HG03354 (cell line): ENCODE data around the gene ACTA2.

Experiments
- ATAC-seq: cut with Tn5 transposase; IDR thresholded peaks from one replicate; pipeline ENCODE4 v1.9.1; 2021; ENCODE audit warnings: mild to moderate bottlenecking; ENCODE audit not compliant: unreplicated experiment, poor library complexity, severe bottlenecking

ACTA2 gene

DNA sequence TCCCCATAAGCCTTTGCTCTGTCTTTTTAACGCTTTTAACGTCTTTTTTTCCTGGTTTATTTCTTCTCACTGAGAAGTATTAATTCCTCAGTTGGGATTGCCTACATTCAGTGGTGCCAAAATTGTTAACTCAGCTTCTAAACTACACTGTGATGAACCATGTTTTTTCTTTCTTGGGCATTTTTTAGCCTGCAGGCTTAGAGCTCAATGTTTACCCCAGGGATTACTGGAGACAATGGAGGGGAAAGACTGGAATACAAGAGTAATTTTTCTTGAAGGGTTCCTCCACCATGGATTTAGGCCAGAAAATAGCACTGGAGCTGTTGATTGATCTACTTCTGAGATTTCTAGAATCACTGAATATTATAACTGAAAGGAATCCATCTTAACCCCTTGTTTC is 52.7 kb downstream of the ACTA2 start:
- ATAC-seq = no peak

DNA sequence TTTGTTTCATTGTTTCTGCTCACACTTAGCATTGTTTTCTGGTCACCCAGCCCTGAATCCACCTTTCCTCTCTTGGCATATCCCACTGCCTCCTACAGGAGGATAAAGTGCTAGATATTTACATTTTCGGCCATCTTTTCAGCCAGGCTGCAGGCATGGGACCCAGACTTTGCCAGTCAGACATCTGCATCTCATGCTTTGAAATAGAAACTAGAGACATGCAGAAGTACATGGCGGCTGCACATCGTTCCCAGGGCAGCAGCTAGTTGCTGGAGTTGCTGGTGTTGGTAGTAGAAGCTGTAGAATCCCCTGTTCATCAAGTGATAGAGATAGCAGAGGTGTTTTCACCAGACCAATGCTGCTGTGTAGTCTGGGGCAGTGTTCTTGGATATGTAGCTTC is 53.8 kb downstream of the ACTA2 start:
- no peak for ATAC-seq

DNA sequence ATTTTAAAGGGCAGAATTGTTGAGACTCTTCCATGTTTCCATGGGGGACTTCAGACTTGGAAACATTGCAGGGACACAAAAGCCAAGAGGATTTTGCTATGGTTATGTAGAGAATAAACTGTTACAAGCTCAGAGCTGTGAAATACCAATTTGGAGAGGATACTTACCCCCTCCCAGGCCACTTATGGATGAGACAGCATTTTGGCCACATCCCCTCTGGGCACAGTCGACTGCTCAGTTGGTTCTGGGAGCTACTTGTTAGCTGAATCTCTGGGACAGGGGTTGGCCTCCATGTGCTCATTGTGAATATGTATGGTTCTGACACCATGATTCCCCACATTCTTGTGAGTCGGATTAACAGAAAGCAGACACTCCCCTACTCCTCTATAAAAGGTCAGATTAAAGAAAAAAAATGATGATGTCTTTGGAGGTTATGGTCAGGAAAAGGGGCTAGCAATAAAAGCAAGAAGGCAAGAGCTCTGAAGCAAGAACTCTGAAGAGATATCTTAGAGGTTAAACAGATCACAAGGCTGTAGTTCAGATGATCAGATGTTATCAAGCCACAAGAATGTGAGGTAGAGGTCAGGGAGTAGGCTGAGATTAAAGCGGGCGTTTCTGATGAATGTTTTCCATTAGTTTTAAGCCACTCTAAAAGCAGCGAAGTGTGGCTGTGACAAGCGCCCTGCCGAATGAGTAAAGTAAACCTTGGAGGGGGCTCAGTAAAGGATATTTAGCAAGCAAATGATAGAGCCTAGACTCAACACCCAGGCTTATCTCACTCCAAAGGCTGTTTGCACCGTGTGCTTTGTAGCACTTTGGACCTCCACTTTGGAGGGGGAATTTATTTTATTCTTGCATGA is 55.3 kb downstream of the ACTA2 start:
- ATAC-seq = no peak

DNA sequence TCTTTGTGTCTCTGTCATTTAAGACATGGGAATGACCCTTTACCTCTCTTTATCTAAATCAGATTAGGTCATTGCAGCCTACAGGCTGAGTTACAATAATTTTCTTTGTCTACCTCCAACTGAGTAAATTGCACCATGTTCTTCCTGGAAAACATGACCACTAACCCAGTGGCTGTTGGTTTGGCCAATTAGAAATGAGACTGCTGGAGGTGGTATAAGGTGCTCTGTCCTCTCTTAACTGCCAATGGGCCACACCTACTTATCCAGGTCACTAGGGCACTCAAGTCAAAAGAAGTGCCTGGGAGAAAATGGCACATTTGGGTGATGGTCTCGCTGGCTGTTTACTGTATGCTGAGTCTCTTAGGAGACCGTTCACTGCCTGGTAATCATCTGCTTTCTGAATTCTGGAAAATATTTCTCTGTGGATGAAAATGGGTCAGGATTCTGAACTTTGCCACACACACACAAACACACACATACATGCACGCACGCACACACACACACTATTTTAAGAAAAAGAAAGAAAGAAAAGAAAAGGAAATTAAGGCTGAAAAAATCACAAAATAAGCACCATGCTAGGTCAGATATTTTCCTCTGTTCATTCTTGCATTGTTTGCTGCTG is 56.1 kb downstream of the ACTA2 start:
- ATAC-seq = no peak

DNA sequence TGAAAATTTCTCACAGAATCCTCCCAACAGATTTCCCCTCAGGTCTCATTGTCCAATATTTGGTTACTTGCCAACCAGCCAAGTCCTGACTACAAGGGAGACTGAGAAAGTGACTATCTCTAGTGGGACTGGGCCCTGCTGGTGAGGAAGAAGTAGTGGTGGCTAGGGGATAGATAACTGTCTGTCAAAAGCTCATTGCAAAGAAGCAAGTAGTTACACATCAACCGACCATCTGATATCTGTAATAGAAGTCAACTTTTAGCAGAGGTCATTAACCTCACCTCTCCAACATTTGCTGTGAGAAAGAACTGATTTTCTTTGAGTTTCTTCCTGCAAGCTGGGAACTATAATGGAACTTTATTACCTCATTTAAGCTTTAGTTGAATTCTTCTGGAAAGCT is 57.3 kb downstream of the ACTA2 start:
- ATAC-seq = peak; percentile 68

DNA sequence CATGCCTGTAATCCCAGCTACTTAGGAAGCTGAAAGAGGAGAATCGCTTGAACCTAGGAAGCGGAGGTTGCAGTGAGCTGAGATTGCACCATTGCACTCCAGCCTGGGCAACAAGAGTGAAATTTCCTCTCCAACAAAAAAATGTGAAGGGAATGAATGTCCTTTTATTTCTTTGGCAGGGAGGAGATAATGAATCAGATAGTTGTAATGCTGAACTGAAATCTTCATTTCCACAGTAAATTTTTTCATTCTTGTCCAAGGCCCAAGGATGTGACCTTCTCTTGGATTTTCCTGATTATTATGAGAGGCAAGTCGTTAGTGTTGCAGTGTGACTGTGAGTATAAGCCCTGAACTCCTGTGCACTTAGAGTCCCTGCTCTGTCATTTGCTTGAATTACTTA is 59.0 kb downstream of the ACTA2 start:
- no peak for ATAC-seq

DNA sequence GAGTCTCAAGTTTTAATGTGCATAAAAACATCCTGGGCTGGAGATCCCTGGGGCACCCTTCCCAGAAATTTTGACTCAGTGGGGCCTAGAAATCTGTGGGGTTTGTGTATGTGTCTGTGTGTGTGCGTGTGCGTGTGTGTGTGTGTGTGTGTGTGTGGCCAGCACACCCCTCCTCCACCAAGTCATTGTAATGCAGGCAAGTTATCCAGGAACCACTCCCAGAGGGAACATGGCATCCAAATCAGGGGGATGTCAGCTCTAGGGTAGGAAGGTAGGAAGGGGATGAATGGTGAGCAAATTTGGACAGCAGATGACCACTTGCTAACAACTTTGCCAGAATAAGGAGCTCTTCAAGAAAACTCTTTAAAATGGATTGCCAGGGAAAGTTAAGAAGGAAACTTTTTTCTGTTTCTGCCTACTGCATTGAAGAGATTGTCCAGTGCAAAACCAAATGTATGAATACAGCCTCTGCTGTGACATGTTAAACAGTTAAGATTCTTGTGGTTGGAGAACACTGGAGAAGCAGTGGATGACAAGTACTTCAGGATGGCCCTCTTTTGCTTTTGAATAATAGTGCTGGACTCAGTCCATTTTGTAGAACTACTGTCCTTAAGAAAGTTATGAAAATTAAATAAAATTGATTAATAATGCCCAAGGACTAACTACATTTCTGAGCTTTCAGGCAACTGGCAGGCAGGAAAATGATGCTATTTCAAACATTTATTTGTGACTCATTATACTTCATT is 60.2 kb downstream of the ACTA2 start:
- ATAC-seq = no peak

DNA sequence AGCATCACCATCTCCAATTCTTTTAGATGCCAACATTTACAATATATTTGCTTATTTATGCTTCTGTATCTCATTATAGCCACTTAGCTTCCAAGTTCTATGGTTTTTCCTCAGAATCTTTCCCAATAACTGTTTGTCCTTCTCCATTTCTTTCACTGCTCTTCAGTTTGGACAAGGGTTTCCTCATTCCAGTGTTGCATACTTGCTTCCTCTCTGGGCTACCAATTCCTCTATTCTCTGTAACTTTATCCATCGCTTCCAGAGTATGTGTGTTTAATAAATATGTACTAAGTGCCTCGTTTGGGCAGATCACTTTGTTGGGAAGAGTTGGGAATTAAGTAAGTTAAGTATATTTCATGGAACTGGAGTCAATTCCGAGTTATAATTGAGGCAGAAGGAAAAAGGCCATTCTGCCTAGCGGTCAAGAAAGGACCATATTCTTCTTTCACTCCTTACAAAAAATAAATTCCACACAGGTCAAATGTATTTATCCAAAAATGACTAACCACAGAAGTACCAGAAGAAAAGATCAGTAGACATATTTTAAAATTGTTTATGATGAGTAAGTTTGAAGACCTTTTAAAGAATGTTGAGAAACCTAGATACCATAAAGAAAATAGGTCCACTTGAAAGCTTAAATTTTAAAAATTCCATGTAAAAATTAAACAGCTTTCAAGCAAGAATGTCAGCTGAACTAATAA is 61.7 kb downstream of the ACTA2 start:
- ATAC-seq = no peak

DNA sequence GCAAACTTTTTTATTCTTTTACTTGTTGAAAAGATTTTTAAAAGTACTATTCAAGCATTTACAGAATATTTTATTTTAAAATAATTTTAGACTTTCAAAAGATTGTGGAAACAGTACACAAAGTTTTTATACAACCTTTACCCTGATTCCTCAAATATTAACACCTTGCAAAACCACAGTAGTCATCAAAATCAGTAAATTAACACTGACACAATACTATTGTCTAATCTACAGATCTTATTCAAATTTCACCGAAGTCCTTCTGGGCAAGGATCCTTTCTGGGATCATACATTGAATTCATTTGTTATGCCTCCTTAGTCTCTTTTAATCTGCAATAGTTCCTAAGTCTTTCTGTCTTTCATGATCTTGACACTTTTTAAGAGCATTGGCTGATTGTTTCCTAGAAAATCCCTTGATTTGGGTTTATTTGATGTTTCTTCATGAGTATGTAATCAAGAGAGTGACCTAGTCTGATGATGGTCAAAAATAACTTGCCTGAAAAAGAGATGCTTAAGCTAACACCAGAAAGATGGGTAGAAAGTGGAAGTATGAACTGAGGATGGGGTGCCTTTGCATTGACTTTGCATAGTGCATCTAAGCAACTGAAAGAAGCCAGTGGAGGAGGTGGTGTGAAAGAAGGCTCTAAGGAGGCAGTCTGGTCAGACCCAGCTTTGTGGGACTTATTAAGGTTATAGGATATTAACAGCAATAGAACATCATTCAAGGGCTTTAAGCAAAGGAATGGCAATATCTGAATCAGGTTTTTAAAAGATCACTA is 62.8 kb downstream of the ACTA2 start:
- ATAC-seq = peak; percentile 74

DNA sequence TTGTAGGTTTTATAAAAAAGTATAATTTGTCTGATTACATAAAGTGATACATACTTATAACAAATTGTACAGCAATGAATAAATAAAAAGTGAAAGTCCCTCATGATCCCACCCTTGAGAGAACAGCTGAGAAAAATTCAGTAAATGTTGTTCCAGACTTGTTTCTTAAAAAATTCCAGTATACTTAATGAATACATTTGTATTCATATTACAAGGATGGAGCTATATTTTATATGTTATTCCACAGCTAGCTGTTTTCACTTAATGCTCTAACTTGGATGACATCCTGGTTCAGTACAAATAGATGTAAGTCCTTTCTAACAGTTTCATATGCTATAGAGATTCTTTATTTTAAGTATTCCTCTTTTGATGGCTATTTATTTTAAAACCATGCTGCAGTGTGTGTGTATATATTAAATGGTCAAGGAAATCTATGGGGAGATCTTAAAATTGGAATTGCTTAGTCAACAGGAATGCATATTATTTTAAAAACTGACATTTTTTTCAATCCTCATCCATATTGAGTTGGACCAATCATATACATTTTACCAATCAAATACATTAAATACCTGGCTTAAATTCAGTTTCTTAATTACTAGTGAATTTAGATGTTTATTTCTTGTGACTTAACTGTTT is 63.6 kb downstream of the ACTA2 start:
- ATAC-seq = no peak

DNA sequence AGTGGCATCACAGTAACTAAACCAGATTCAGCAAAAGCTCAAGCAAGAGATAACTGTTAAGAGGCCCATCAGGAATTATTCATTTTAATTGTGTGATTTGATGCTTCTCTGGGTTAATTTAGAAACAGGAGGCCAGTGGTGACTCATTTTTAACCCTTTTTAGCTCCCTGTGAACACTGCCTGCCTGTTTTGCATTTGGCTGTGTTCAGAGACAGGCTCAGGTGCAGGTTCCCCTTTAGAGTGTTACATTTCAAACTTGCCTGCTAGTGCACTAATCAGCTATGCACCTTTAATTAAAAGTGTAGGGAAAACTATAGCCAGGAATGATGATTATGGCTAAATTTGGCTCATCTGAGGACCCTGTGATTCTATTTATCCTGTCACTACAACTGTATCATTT is 66.0 kb downstream of the ACTA2 start:
- peak; percentile 64 for ATAC-seq
